Breast epithelium (tissue), 4 donors: ENCODE measurements around the gene OR4E2. TPM values are rescaled to one million over a fixed set of nuclear protein-coding genes. Genes with fewer than 3 reads are reported as not detected.
"Not testable (repeated sequence)": the region's sequence is repeated elsewhere in the genome, so short reads cannot be mapped to it uniquely, and the experiment has no call there.

ENCODE experiments used
- DNase-seq, 2 donors: peaks; one replicate each; pipeline ENCODE4 v3.0.0-alpha.2; 2019; ENCODE audit warnings: low spot score in 2 of 2
- H3K27ac ChIP-seq, 2 donors: fragments of 200-600 bp; sonication (generic) in 1 of 2; one replicate each; pipeline ENCODE4 v1.5.1; 2016 to 2019; ENCODE audit warnings: mild to moderate bottlenecking in 1 of 2
- H3K27me3 ChIP-seq, 2 donors: fragments of 200-600 bp; sonication (generic) in 1 of 2; one replicate each; pipeline versions ENCODE4 v1.5.1 to v1.6.0; 2017 to 2019; ENCODE audit warnings: control low read depth in 1 of 2, mild to moderate bottlenecking in 1 of 2
- H3K36me3 ChIP-seq: fragments of 200-600 bp; one replicate; pipeline ENCODE4 v1.5.1; 2019
- H3K4me1 ChIP-seq, 2 donors: fragments of 200-600 bp; sonication (generic); one replicate each; pipeline ENCODE4 v1.5.1; 2016 to 2019; ENCODE audit warnings: control low read depth in 1 of 2
- H3K4me3 ChIP-seq, 3 donors: fragments of 200-600 bp; sonication (generic); 1 replicate in 2 of 3; 2 replicates in 1 of 3; pipeline ENCODE4 v1.5.1; 2016 to 2019; ENCODE audit warnings: mild to moderate bottlenecking in 3 of 3, moderate library complexity in 2 of 3
- H3K9me3 ChIP-seq, 2 donors: fragments of 200-600 bp; sonication (generic) in 1 of 2; one replicate each; pipeline ENCODE4 v1.5.1; 2016 to 2019; ENCODE audit warnings: control low read depth in 1 of 2
- POLR2A ChIP-seq: fragments of 450-650 bp; IDR thresholded peaks from one replicate; pipeline ENCODE4 v1.6.1; 2016; ENCODE audit warnings: antibody characterized with exemption, mild to moderate bottlenecking, moderate library complexity
- POLR2AphosphoS5 ChIP-seq, 3 donors: sonication (generic); formaldehyde crosslinking; IDR thresholded peaks; one replicate each; pipeline ENCODE4 v1.6.1; 2017; ENCODE audit warnings: antibody characterized with exemption in 3 of 3
- intact Hi-C: fragments of 100-400 bp; cut with DNase I; formaldehyde crosslinking; loops from one replicate; pipeline ENCODE4 v1.15.1; 2023; ENCODE audit warnings: low total_unique reads
- total RNA-seq, 3 donors: library from RNA; depleted of rRNA; stranded (reverse); fragments of >200 nt; gene quantifications; one replicate each; pipeline ENCODE4 v1.1.0, GENCODE V29; 2016
- TF ChIP-seq, protein P1 (sequence below), 3 donors: fragments of 450-650 bp; IDR thresholded peaks; one replicate each; pipeline ENCODE4 v1.5.1; 2016 to 2017; ENCODE audit warnings: antibody characterized with exemption in 3 of 3, mild to moderate bottlenecking in 3 of 3, moderate library complexity in 3 of 3

Gene OR4E2, protein sequence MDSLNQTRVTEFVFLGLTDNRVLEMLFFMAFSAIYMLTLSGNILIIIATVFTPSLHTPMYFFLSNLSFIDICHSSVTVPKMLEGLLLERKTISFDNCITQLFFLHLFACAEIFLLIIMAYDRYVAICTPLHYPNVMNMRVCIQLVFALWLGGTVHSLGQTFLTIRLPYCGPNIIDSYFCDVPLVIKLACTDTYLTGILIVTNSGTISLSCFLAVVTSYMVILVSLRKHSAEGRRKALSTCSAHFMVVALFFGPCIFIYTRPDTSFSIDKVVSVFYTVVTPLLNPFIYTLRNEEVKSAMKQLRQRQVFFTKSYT
- not detected for total RNA-seq

DNA sequence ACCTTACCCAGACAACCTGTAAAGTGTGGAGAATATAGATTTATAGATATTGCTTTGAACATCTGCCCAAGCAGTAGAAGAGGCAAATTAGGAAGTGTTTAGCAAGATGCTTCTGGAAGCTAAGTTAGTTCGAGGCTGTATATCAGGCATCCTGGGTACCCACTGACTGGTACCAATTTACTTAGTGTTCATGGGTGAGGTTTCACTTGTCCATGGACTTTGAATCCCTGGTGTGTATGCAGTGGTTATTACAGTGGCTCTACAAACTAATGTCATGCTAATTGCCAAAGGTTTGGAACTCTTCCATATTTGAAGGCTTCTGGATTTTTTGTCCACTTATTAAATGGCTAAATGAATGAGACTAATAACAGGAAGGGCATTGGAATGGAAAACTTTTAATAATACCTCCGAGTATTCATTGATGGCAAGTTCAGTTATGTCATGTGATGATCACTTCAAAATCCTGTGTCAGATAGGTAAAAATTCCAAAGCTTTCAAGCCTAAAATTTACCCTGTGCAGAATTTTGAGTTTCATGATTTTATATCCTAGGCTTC lies at the start of gene OR4E2:
OR4E2 (plus strand) TSS at position 505 of the 555 bp plus-strand sequence. CDS start 11,248 bp downstream, outside the sequence.
- no peak within 1 kb of the TSS for H3K27ac ChIP-seq
- H3K36me3 ChIP-seq, result no peaks in the 10 kb centered on the region
- no peak within 1 kb of the TSS for H3K4me3 ChIP-seq
- TF ChIP-seq POLR2A (no peak), POLR2AphosphoS5 (IDR thresholded peaks at IDR 0.05) (no peak)
- TF ChIP-seq, protein P1, sequence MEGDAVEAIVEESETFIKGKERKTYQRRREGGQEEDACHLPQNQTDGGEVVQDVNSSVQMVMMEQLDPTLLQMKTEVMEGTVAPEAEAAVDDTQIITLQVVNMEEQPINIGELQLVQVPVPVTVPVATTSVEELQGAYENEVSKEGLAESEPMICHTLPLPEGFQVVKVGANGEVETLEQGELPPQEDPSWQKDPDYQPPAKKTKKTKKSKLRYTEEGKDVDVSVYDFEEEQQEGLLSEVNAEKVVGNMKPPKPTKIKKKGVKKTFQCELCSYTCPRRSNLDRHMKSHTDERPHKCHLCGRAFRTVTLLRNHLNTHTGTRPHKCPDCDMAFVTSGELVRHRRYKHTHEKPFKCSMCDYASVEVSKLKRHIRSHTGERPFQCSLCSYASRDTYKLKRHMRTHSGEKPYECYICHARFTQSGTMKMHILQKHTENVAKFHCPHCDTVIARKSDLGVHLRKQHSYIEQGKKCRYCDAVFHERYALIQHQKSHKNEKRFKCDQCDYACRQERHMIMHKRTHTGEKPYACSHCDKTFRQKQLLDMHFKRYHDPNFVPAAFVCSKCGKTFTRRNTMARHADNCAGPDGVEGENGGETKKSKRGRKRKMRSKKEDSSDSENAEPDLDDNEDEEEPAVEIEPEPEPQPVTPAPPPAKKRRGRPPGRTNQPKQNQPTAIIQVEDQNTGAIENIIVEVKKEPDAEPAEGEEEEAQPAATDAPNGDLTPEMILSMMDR (IDR thresholded peaks at IDR 0.05), result no peak
- no peaks in the 10 kb centered on the region for H3K4me1 ChIP-seq
- DNase-seq, result no peak
- intact Hi-C loops, result no loop called here
- peaks cover 0 to 5% of the 10 kb centered on the region in 2 donors for H3K9me3 ChIP-seq
- no peaks in the 10 kb centered on the region for H3K27me3 ChIP-seq

DNA sequence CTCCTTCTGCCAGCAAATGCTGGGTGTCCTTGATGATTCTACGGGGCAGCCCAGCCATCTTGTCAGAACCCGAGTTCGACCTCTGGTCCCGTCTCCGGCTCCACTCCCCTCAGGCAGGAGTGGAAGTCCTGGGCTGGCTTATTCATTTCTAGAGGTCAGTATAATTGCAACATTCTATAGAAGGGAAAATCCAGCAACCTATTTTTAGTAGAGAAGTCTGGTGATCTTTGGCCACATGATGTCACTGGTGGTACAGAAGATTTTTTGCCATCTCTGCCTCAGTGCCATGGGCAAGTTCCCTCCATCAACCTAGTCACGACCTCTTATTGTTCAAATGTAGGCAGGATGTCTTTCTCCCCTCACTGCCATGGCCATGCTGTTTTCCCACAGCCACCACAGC lies 41.3 kb upstream of the OR4E2 start:
- no peaks in the 10 kb centered on the region for H3K9me3 ChIP-seq
- intact Hi-C loops, result no loop called here
- no peaks in the 10 kb centered on the region for H3K4me1 ChIP-seq
- no peaks in the 10 kb centered on the region for H3K36me3 ChIP-seq
- H3K27me3 ChIP-seq, result no peaks in the 10 kb centered on the region
- DNase-seq, result no peak
- H3K4me3 ChIP-seq, result no peak overlapping the region
- TF ChIP-seq POLR2AphosphoS5 (IDR thresholded peaks at IDR 0.05), result no peak
- H3K27ac ChIP-seq, result no peak overlapping the region

DNA sequence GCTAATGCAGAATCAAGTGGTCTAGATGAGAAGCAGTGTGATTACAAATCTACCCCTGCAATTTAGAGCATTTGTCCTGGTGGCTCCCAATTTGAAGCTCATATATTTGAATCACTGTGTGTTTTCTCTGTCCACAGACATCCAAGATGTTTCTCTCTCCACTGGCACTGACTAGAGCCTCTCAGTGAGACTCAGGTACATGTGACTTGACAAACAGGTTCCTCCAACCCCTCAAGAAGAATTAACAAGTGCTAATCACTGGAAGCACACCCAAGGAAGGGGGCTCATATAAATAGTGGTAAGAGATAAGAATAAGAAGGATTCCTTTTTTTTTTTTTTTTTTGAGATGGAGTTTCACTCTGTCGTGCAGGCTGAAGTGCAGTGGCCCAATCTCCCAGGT lies 39.4 kb upstream of the OR4E2 start:
- intact Hi-C loops, result no loop called here
- TF ChIP-seq POLR2AphosphoS5 (IDR thresholded peaks at IDR 0.05), result no peak
- TF ChIP-seq, protein P1 (IDR thresholded peaks at IDR 0.05), result no peak
- no peak for TF ChIP-seq POLR2A
- Histone ChIP-seq H3K27ac (no peak overlapping the region), H3K4me1 (no peaks in the 10 kb centered on the region), H3K4me3 (no peak overlapping the region), H3K27me3 (no peaks in the 10 kb centered on the region), H3K36me3 (no peaks in the 10 kb centered on the region), H3K9me3 (no peaks in the 10 kb centered on the region)
- no peak for DNase-seq

DNA sequence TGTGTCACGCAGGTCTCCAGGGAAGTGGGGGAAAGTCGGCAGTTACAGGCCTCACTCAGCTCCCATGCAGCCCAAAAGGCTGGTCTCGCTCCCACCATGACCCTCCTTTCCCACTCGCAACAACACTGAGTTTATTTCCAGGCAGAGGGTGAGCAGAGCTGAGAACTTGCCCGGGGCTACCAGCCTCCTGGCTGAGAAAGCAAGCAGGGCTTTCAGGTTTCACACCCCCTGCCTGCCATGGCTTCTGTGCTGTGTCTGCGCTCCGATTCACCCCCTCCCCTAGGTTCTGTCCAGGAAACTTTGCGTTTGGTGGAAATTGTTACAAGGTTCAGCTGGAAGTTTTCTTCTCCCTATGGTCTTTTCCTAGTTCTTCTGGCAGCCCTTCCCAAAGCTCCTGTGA lies 36.0 kb upstream of the OR4E2 start:
- Histone ChIP-seq H3K4me3 (no peak overlapping the region), H3K4me1 (no peaks in the 10 kb centered on the region), H3K9me3 (no peaks in the 10 kb centered on the region), H3K27me3 (no peaks in the 10 kb centered on the region), H3K27ac (no peak overlapping the region), H3K36me3 (no peaks in the 10 kb centered on the region)
- intact Hi-C loops, result no loop called here
- no peak for TF ChIP-seq POLR2A
- TF ChIP-seq, protein P1 (IDR thresholded peaks at IDR 0.05), result no peak
- no peak for DNase-seq

DNA sequence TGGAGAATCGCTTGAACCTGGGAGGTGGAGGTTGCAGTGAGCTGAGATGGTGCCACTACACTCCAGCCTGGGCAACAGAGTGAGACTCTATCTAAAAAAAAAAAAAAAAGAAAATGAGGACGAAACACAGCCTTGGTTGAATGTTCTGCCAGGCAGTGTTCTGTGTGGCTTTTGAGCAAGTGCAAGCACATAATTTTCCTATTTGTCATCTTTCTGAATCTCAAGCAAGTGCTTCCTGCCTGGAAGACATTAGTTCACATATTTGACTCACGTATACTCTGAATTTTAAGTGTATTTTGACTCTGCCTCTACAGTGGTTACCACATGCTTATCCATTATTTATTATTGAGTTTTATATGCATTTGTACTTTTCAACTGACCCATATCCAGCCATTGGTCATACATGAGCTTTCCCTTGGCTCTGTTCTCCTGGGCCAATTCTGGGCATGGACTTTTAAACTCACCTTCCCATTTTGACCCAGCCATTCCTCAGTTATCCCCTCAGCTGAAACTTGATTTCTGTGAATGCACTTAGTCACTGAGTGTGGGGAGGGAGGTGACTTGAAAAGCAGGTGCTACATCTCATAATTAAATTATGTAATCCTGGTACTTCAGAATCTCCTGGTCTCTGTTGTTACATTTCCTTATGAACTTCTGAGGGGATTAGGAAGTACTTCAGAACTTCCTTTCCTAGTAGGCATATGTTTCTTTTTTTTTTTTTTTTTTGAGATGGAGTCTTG lies 27.0 kb upstream of the OR4E2 start:
- intact Hi-C loops, result no loop called here
- Histone ChIP-seq H3K36me3 (no peaks in the 10 kb centered on the region), H3K4me3 (no peak overlapping the region), H3K27ac (no peak overlapping the region), H3K27me3 (no peaks in the 10 kb centered on the region), H3K4me1 (no peaks in the 10 kb centered on the region), H3K9me3 (no peaks in the 10 kb centered on the region)
- TF ChIP-seq, protein P1 (IDR thresholded peaks at IDR 0.05), result no peak
- TF ChIP-seq POLR2AphosphoS5 (IDR thresholded peaks at IDR 0.05) (no peak), POLR2A (no peak)
- DNase-seq, result no peak

DNA sequence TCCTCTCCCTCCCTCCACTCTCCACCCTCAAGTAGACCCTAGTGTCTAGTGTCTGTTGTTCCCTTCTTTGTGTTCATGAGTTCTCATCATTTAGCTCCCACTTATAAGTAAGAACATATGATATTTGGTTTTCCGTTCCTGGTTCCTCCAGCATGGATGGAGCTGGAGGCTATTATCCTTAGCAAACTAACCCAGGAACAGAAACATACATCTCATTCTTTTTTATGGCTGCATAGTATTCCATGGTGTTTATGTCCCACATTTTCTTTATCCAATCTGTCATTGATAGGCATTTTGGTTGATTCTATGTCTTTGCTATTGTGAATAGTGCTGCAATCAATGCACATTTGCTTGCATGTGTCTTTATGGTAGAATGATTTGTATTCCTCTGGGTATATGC lies 23.1 kb upstream of the OR4E2 start:
- H3K9me3 ChIP-seq, H3K27me3 ChIP-seq, H3K36me3 ChIP-seq, intact Hi-C loops, DNase-seq, H3K4me3 ChIP-seq, H3K27ac ChIP-seq, H3K4me1 ChIP-seq: not testable (repeated sequence)
